Measurements from ENCODE around the gene FAT4. TPM values are rescaled to one million over a fixed set of nuclear protein-coding genes. Genes with fewer than 3 reads are reported as not detected.

FAT4 gene
- total RNA-seq: 66.3 TPM

- peak within 1 kb of the TSS; percentile 89 for H3K27ac ChIP-seq (ENCODE audit: low read depth, low read length)
- peaks cover 26 to 35% (median 34%) of the 10 kb centered on the region in 3 donors for H3K4me1 ChIP-seq (ENCODE audit: control insufficient read depth in 3 of 3, insufficient read depth in 3 of 3, low read length in 3 of 3)
- peaks cover 0 to 5% (median 0%) of the 10 kb centered on the region in 3 donors for H3K36me3 ChIP-seq (ENCODE audit: control insufficient read depth in 3 of 3, insufficient read depth in 3 of 3, low read length in 3 of 3)
- no peaks in the 10 kb centered on the region for H3K9me3 ChIP-seq (ENCODE audit: control insufficient read depth in 3 of 3, low read length in 3 of 3)
- peak within 1 kb of the TSS; percentile 84 to 96 (median 92) for H3K4me3 ChIP-seq (ENCODE audit: low read length in 3 of 3)
- H3K9ac ChIP-seq (ENCODE audit: low read depth in 1 of 3, low read length in 3 of 3): peak within 1 kb of the TSS; percentile 90 to 91 (median 91)
- H3K27me3 ChIP-seq (ENCODE audit: control insufficient read depth in 3 of 3, insufficient read depth in 3 of 3, low read length in 3 of 3): peaks cover 0 to 4% (median 0%) of the 10 kb centered on the region in 3 donors
These were observed at the start of gene FAT4 for GRCh38 chr4:125314676-125315575. Gene FAT4, plus strand, starts transcription at chr4:125314955. Its CDS starts 1,457 bp downstream, at chr4:125316412.

GRCh38 chr4:125265846-125266245, 48.9 kb upstream of the FAT4 start:
- Histone ChIP-seq H3K27me3 (ENCODE audit: control insufficient read depth in 3 of 3, insufficient read depth in 3 of 3, low read length in 3 of 3) (no peaks in the 10 kb centered on the region), H3K9ac (ENCODE audit: low read depth in 1 of 3, low read length in 3 of 3) (no peak overlapping the region), H3K27ac (ENCODE audit: low read depth, low read length) (no peak overlapping the region), H3K4me3 (ENCODE audit: low read length in 3 of 3) (no peak overlapping the region), H3K9me3 (ENCODE audit: control insufficient read depth in 3 of 3, low read length in 3 of 3) (no peaks in the 10 kb centered on the region), H3K36me3 (ENCODE audit: control insufficient read depth in 3 of 3, insufficient read depth in 3 of 3, low read length in 3 of 3) (no peaks in the 10 kb centered on the region), H3K4me1 (ENCODE audit: control insufficient read depth in 3 of 3, insufficient read depth in 3 of 3, low read length in 3 of 3) (no peaks in the 10 kb centered on the region)

GRCh38 chr4:125266901-125267604, 47.7 kb upstream of the FAT4 start:
- no peak overlapping the region for H3K27ac ChIP-seq (ENCODE audit: low read depth, low read length)
- no peaks in the 10 kb centered on the region for H3K36me3 ChIP-seq (ENCODE audit: control insufficient read depth in 3 of 3, insufficient read depth in 3 of 3, low read length in 3 of 3)
- no peak overlapping the region for H3K4me3 ChIP-seq (ENCODE audit: low read length in 3 of 3)
- H3K9me3 ChIP-seq (ENCODE audit: control insufficient read depth in 3 of 3, low read length in 3 of 3): no peaks in the 10 kb centered on the region
- H3K27me3 ChIP-seq (ENCODE audit: control insufficient read depth in 3 of 3, insufficient read depth in 3 of 3, low read length in 3 of 3): no peaks in the 10 kb centered on the region
- no peaks in the 10 kb centered on the region for H3K4me1 ChIP-seq (ENCODE audit: control insufficient read depth in 3 of 3, insufficient read depth in 3 of 3, low read length in 3 of 3)
- no peak overlapping the region for H3K9ac ChIP-seq (ENCODE audit: low read depth in 1 of 3, low read length in 3 of 3)

DNA sequence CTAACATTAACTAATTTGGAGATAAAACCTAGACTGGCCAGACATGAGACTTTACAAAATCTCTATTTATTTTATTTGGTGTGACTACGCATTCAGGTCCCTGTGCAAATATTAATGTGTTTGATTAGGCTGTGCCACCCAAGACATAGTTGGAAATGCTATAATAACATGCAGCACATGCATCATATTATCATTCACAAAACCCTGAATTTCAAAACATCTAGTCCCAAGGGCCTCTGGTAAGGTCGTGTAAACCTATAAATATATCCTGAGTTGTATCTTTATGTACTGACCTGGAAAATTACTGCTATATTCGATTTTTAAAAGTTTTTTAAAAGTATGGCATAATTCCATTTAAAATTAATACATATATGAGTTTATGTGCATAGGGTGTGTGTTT, 47.1 kb upstream of the FAT4 start:
- H3K4me3 ChIP-seq (ENCODE audit: low read length in 3 of 3): no peak overlapping the region
- no peak overlapping the region for H3K27ac ChIP-seq (ENCODE audit: low read depth, low read length)
- H3K36me3 ChIP-seq (ENCODE audit: control insufficient read depth in 3 of 3, insufficient read depth in 3 of 3, low read length in 3 of 3): no peaks in the 10 kb centered on the region
- no peaks in the 10 kb centered on the region for H3K9me3 ChIP-seq (ENCODE audit: control insufficient read depth in 3 of 3, low read length in 3 of 3)
- no peak overlapping the region for H3K9ac ChIP-seq (ENCODE audit: low read depth in 1 of 3, low read length in 3 of 3)
- no peaks in the 10 kb centered on the region for H3K4me1 ChIP-seq (ENCODE audit: control insufficient read depth in 3 of 3, insufficient read depth in 3 of 3, low read length in 3 of 3)
- H3K27me3 ChIP-seq (ENCODE audit: control insufficient read depth in 3 of 3, insufficient read depth in 3 of 3, low read length in 3 of 3): no peaks in the 10 kb centered on the region

DNA sequence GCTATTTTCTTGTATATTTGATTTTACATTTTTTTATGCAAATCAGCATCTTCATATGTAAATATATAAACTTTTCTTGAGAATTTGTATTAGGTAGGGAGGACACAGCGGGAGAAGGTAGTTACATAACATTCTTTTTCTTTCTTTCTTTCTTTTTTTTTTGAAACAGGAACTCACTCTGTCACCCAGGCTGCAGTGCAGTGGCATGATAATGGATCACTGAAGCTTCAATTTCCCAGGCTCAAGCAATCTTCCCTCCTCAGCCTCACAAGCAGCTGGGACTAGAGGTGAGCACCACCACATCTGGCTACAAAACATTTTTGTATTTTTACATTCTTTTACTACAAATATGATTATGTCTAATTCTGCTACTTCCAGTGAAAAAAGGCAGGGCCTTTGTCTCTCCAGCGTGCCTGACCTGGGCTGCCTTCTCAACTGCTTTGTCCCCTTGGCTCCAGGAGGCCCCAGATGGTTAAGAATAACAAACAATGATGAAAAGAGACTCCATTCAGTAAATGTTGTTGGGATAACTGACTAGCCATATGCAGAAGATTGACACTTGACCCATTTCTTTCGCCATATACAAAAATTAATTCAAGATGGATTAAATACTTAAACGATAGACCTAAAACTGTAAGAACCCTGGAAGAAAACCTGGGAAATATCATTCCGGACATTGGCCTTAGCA, 46.5 kb upstream of the FAT4 start:
- Histone ChIP-seq H3K4me1 (ENCODE audit: control insufficient read depth in 3 of 3, insufficient read depth in 3 of 3, low read length in 3 of 3) (no peaks in the 10 kb centered on the region), H3K36me3 (ENCODE audit: control insufficient read depth in 3 of 3, insufficient read depth in 3 of 3, low read length in 3 of 3) (no peaks in the 10 kb centered on the region), H3K4me3 (ENCODE audit: low read length in 3 of 3) (no peak overlapping the region), H3K9ac (ENCODE audit: low read depth in 1 of 3, low read length in 3 of 3) (no peak overlapping the region), H3K9me3 (ENCODE audit: control insufficient read depth in 3 of 3, low read length in 3 of 3) (no peaks in the 10 kb centered on the region), H3K27me3 (ENCODE audit: control insufficient read depth in 3 of 3, insufficient read depth in 3 of 3, low read length in 3 of 3) (no peaks in the 10 kb centered on the region), H3K27ac (ENCODE audit: low read depth, low read length) (no peak overlapping the region)

- Histone ChIP-seq H3K36me3 (ENCODE audit: control insufficient read depth in 3 of 3, insufficient read depth in 3 of 3, low read length in 3 of 3) (no peaks in the 10 kb centered on the region), H3K9ac (ENCODE audit: low read depth in 1 of 3, low read length in 3 of 3) (no peak overlapping the region), H3K9me3 (ENCODE audit: control insufficient read depth in 3 of 3, low read length in 3 of 3) (no peaks in the 10 kb centered on the region), H3K27ac (ENCODE audit: low read depth, low read length) (no peak overlapping the region), H3K4me1 (ENCODE audit: control insufficient read depth in 3 of 3, insufficient read depth in 3 of 3, low read length in 3 of 3) (no peaks in the 10 kb centered on the region), H3K4me3 (ENCODE audit: low read length in 3 of 3) (no peak overlapping the region), H3K27me3 (ENCODE audit: control insufficient read depth in 3 of 3, insufficient read depth in 3 of 3, low read length in 3 of 3) (no peaks in the 10 kb centered on the region)
These were observed 37.9 kb upstream of the FAT4 start for GRCh38 chr4:125276811-125277210.

DNA sequence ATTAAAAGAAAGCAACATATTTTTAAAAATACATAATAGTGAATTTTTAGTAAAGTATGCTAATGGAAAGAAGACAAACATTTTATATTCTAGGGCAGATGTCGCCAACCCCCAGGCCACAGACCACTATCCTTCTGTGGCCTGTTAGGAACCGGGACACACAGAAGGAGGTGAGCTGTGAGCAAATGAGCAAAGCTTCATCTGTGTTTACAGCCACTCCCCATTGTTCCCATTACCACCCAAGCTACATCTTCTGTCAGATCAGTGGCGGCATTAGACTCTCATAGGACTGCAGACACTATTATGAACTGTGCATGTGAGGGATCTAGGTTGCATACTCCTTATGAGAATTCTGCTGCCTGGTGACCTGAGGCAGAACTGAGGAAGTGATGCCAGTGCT, 37.0 kb upstream of the FAT4 start:
- no peak overlapping the region for H3K27ac ChIP-seq (ENCODE audit: low read depth, low read length)
- no peaks in the 10 kb centered on the region for H3K36me3 ChIP-seq (ENCODE audit: control insufficient read depth in 3 of 3, insufficient read depth in 3 of 3, low read length in 3 of 3)
- no peak overlapping the region for H3K9ac ChIP-seq (ENCODE audit: low read depth in 1 of 3, low read length in 3 of 3)
- no peak overlapping the region for H3K4me3 ChIP-seq (ENCODE audit: low read length in 3 of 3)
- no peaks in the 10 kb centered on the region for H3K27me3 ChIP-seq (ENCODE audit: control insufficient read depth in 3 of 3, insufficient read depth in 3 of 3, low read length in 3 of 3)
- H3K9me3 ChIP-seq (ENCODE audit: control insufficient read depth in 3 of 3, low read length in 3 of 3): no peaks in the 10 kb centered on the region
- H3K4me1 ChIP-seq (ENCODE audit: control insufficient read depth in 3 of 3, insufficient read depth in 3 of 3, low read length in 3 of 3): no peaks in the 10 kb centered on the region

DNA sequence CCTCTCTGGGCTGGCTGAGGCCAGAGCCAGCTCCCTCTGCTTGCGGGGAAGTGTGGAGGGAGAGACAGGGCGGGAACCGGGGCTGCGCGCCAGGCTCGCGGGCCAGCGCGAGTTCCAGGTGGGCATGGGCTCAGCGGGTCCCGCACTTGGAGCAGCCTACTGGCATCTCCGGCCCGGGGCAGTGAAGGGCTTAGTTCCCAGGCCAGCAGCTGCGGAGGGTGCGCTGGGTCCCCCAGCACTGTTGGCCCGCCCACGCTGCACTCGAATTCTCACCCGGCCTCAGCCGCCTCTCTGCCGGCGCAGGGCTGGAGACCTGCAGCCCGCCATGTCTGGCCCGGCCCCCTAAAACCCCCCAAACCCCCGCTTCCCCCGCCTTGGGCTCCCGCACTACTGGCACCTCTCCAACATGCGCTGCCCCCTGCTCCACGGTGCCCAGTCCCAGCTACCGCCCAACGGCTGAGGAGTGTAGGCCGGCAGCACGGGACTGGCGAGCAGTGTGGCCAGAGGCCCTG, 33.8 kb upstream of the FAT4 start:
- no peaks in the 10 kb centered on the region for H3K27me3 ChIP-seq (ENCODE audit: control insufficient read depth in 3 of 3, insufficient read depth in 3 of 3, low read length in 3 of 3)
- H3K36me3 ChIP-seq (ENCODE audit: control insufficient read depth in 3 of 3, insufficient read depth in 3 of 3, low read length in 3 of 3): no peaks in the 10 kb centered on the region
- no peak overlapping the region for H3K4me3 ChIP-seq (ENCODE audit: low read length in 3 of 3)
- H3K9me3 ChIP-seq (ENCODE audit: control insufficient read depth in 3 of 3, low read length in 3 of 3): no peaks in the 10 kb centered on the region
- no peaks in the 10 kb centered on the region for H3K4me1 ChIP-seq (ENCODE audit: control insufficient read depth in 3 of 3, insufficient read depth in 3 of 3, low read length in 3 of 3)
- no peak overlapping the region for H3K9ac ChIP-seq (ENCODE audit: low read depth in 1 of 3, low read length in 3 of 3)
- no peak overlapping the region for H3K27ac ChIP-seq (ENCODE audit: low read depth, low read length)

DNA sequence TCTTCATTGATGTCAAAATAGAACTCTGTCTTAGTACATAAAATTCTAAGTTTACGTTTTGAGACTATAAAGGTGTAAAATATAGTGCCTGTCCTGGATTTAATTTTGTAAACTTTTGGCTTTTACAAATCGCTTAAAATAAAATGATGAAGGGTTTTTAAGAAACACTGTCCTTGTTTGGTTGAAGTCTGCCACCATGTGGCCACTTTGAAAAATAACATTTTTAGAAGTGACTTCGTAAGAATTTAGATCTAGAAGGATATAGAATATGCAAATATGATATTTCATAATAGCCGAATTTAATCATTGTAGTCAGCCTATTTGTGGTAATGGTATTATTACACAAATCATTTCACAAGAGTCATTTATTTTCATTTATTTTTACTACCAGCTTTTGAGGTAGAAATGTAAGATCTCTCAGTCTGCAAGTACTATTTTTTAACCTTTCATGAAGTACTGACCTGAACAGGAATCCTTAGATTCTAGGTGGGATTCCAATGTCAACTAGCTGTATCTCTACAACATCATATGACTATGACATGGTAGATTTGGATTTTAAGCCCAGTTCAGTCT, 31.0 kb upstream of the FAT4 start:
- no peaks in the 10 kb centered on the region for H3K9me3 ChIP-seq (ENCODE audit: control insufficient read depth in 3 of 3, low read length in 3 of 3)
- no peaks in the 10 kb centered on the region for H3K4me1 ChIP-seq (ENCODE audit: control insufficient read depth in 3 of 3, insufficient read depth in 3 of 3, low read length in 3 of 3)
- H3K27me3 ChIP-seq (ENCODE audit: control insufficient read depth in 3 of 3, insufficient read depth in 3 of 3, low read length in 3 of 3): no peaks in the 10 kb centered on the region
- H3K9ac ChIP-seq (ENCODE audit: low read depth in 1 of 3, low read length in 3 of 3): no peak overlapping the region
- H3K27ac ChIP-seq (ENCODE audit: low read depth, low read length): no peak overlapping the region
- no peak overlapping the region for H3K4me3 ChIP-seq (ENCODE audit: low read length in 3 of 3)
- H3K36me3 ChIP-seq (ENCODE audit: control insufficient read depth in 3 of 3, insufficient read depth in 3 of 3, low read length in 3 of 3): no peaks in the 10 kb centered on the region

All from skeletal muscle tissue (tissue), 4 donors.